GM21528 (cell line): ENCODE results near the gene AQP1.

ENCODE experiments used
- ATAC-seq: cut with Tn5 transposase; IDR thresholded peaks from one replicate; pipeline ENCODE4 v1.9.1; 2021; ENCODE audit warnings: mild to moderate bottlenecking, moderate library complexity; ENCODE audit not compliant: unreplicated experiment, low FRiP score

Gene AQP1

GRCh38 chr7:30971440-30971839 is 59.8 kb downstream of the AQP1 start:
- ATAC-seq: no peak

- ATAC-seq: no peak
These were observed 60.3 kb downstream of the AQP1 start for GRCh38 chr7:30971840-30972563.

GRCh38 chr7:30973292-30973691 is 61.6 kb downstream of the AQP1 start:
- no peak for ATAC-seq

- no peak for ATAC-seq
These were observed 62.3 kb downstream of the AQP1 start for GRCh38 chr7:30973791-30974604.

GRCh38 chr7:30974605-30975255 is 63.1 kb downstream of the AQP1 start:
- peak; percentile 89 for ATAC-seq
